IMR-90 (cell line): ENCODE measurements around the gene NUTM2A. TPM values are rescaled to one million over a fixed set of nuclear protein-coding genes. Genes with fewer than 3 reads are reported as not detected.
"Not testable (repeated sequence)": the region's sequence is repeated elsewhere in the genome, so short reads cannot be mapped to it uniquely, and the experiment has no call there.

Experiments used
- ATAC-seq: fragments of 200-7000 bp; cut with Tn5 transposase; 2 replicates; pipeline ENCODE4 v1.9.1; 2020; ENCODE audit warnings: low read depth, mild to moderate bottlenecking, moderate library complexity
- BruUV-seq: library from RNA; stranded (reverse); fragments of 400-500 nt; replicated peaks from 2 replicates; lab custom pipeline; 2021; lab: Mats Ljungman, UMichigan
- CTCF ChIA-PET: fragments of 300-600 bp; formaldehyde crosslinking; extraction: SDS; loops from one replicate; lab custom pipeline; 2021; ENCODE audit warnings: antibody characterized with exemption; lab: Yijun Ruan, JAX
- POLR2A ChIA-PET: fragments of 300-600 bp; sonication (Branson Sonifier 250); formaldehyde crosslinking; loops from one replicate; lab custom pipeline; 2022; ENCODE audit warnings: antibody characterized with exemption; ENCODE audit not compliant: unreplicated experiment; lab: Charles Lee
- DNase-seq: peaks from one replicate; pipeline ENCODE4 v3.0.0; 2013
- H2AFZ ChIP-seq: replicated peaks from 2 replicates; pipeline ENCODE3; 2013; ENCODE audit warnings: low read length, mild to moderate bottlenecking; ENCODE audit not compliant: poor library complexity
- H2AK5ac ChIP-seq: 2 replicates; pipeline ENCODE4 v1.6.1; 2013; ENCODE audit warnings: low read depth, low read length, inconsistent platforms
- H2AK9ac ChIP-seq: replicated peaks from 2 replicates; pipeline ENCODE3; 2013; ENCODE audit warnings: mild to moderate bottlenecking, low read depth, low read length, moderate library complexity; ENCODE audit not compliant: poor library complexity
- H2BK120ac ChIP-seq: 2 replicates; pipeline ENCODE4 v1.6.1; 2013; ENCODE audit warnings: low read depth, low read length, inconsistent platforms
- H2BK15ac ChIP-seq: 3 replicates; pipeline ENCODE4 v1.6.1; 2013; ENCODE audit warnings: low read depth, low read length, inconsistent platforms
- H2BK20ac ChIP-seq: 2 replicates; pipeline ENCODE4 v1.6.1; 2013; ENCODE audit warnings: low read depth, mild to moderate bottlenecking, inconsistent platforms, low read length, moderate library complexity
- H2BK5ac ChIP-seq: 2 replicates; pipeline ENCODE4 v1.6.1; 2013; ENCODE audit warnings: mild to moderate bottlenecking, low read depth, low read length, inconsistent platforms; ENCODE audit not compliant: poor library complexity, severe bottlenecking
- H3K14ac ChIP-seq: replicated peaks from 2 replicates; pipeline ENCODE4 v1.6.1; 2013; ENCODE audit warnings: low read depth, low read length, inconsistent platforms
- H3K18ac ChIP-seq: 2 replicates; pipeline ENCODE4 v1.6.1; 2013; ENCODE audit warnings: low read depth, low read length, control low read depth
- H3K23ac ChIP-seq: 2 replicates; pipeline ENCODE4 v1.6.1; 2013; ENCODE audit warnings: low read depth, low read length, inconsistent platforms
- H3K27ac ChIP-seq: 2 replicates; pipeline ENCODE4 v1.5.1; 2013; ENCODE audit warnings: mild to moderate bottlenecking, control low read depth, low read length; ENCODE audit not compliant: insufficient read depth
- H3K27me3 ChIP-seq: 2 replicates; pipeline ENCODE4 v1.6.1; 2013; ENCODE audit warnings: low read length; ENCODE audit not compliant: control insufficient read depth, insufficient read depth
- H3K36me3 ChIP-seq: 2 replicates; pipeline ENCODE4 v1.6.1; 2013; ENCODE audit warnings: low read length, mixed read lengths; ENCODE audit not compliant: control insufficient read depth, insufficient read depth
- H3K4ac ChIP-seq: 2 replicates; pipeline ENCODE4 v1.6.1; 2013; ENCODE audit warnings: low read depth, low read length, inconsistent platforms
- H3K4me1 ChIP-seq: 2 replicates; pipeline ENCODE4 v1.6.1; 2013; ENCODE audit warnings: low read length, mixed read lengths; ENCODE audit not compliant: control insufficient read depth, insufficient read depth
- H3K4me2 ChIP-seq: 2 replicates; pipeline ENCODE4 v1.6.1; 2013; ENCODE audit warnings: low read depth, mild to moderate bottlenecking, control low read depth, low read length, moderate library complexity
- H3K4me3 ChIP-seq: 2 replicates; pipeline ENCODE4 v1.5.1; 2013; ENCODE audit warnings: low read depth, mild to moderate bottlenecking, control low read depth, low read length, moderate library complexity; ENCODE audit not compliant: insufficient read depth
- H3K56ac ChIP-seq: 2 replicates; pipeline ENCODE4 v1.6.1; 2013; ENCODE audit warnings: low read length, inconsistent platforms; ENCODE audit not compliant: insufficient read depth; ENCODE audit errors: extremely low read depth
- H3K79me1 ChIP-seq, 2 experiments: 2 replicates each; pipeline ENCODE4 v1.6.1; 2013; ENCODE audit warnings: low read length in 2 of 2, inconsistent platforms in 1 of 2, low read depth in 1 of 2
- H3K9ac ChIP-seq: 2 replicates; pipeline ENCODE4 v1.6.1; 2013; ENCODE audit warnings: low read depth, low read length, control low read depth
- H3K9me1 ChIP-seq: 2 replicates; pipeline ENCODE4 v1.6.1; 2013; ENCODE audit warnings: low read length, inconsistent platforms; ENCODE audit not compliant: insufficient read depth
- H3K9me3 ChIP-seq: 2 replicates; pipeline ENCODE4 v1.6.1; 2013; ENCODE audit warnings: low read length; ENCODE audit not compliant: control insufficient read depth, insufficient read depth
- H4K20me1 ChIP-seq: 2 replicates; pipeline ENCODE4 v1.6.1; 2013; ENCODE audit warnings: low read length, inconsistent platforms; ENCODE audit not compliant: insufficient read depth
- H4K5ac ChIP-seq: 2 replicates; pipeline ENCODE4 v1.6.1; 2013; ENCODE audit warnings: mild to moderate bottlenecking, low read depth, low read length, control low read depth
- H4K8ac ChIP-seq, 2 experiments: 2 replicates each; pipeline ENCODE4 v1.6.1; 2013; ENCODE audit warnings: low read depth in 2 of 2, low read length in 2 of 2, control low read depth in 1 of 2, inconsistent platforms in 1 of 2
- H4K91ac ChIP-seq: 2 replicates; pipeline ENCODE4 v1.6.1; 2013; ENCODE audit warnings: low read depth, low read length, inconsistent platforms; ENCODE audit not compliant: insufficient read depth
- WGBS, 2 experiments: methylation state at CpG; one replicate each; pipeline versions ENCODE4 v1.1.5 to v1.1.7; 2013; ENCODE audit warnings: missing lambda C conversion rate in 2 of 2; ENCODE audit not compliant: insufficient read length in 1 of 2; ENCODE audit errors: extremely low coverage in 2 of 2; 5-methylcytosine and 5-hydroxymethylcytosine counted together
- dilution Hi-C: fragments of 300-500 bp; cut with HindIII; formaldehyde crosslinking; loops from one replicate; pipeline ENCODE4 v1.14.3; 2018; ENCODE audit warnings: low sequenced_read_pairs; ENCODE audit not compliant: unreplicated experiment
- in situ Hi-C: fragments of 300-500 bp; cut with MboI; formaldehyde crosslinking; loops from 3 replicates; pipeline ENCODE4 v1.14.3; 2019; ENCODE audit warnings: low sequenced_read_pairs, inconsistent platforms, mixed read lengths
- intact Hi-C: fragments of 100-400 bp; cut with micrococcal nuclease; formaldehyde crosslinking; loops from 2 replicates; pipeline ENCODE4 v1.10.0; 2022
- polyA plus RNA-seq, 3 experiments: library from polyadenylated mRNA; depleted of rRNA; stranded (reverse); fragments of >200 nt; gene quantifications; 2 replicates each; pipeline ENCODE4 v1.2.3, GENCODE V29; 2012; ENCODE audit warnings: low replicate concordance in 1 of 3
- total RNA-seq: library from RNA; depleted of rRNA; stranded (reverse); fragments of >200 nt; gene quantifications from 2 replicates; pipeline ENCODE4 v1.2.3, GENCODE V29; 2012

NUTM2A gene
- total and polyA plus RNA-seq, 2 of the 4 experiments (the other 2 are of a cell fraction), result 0.10 to 0.18 TPM

DNA sequence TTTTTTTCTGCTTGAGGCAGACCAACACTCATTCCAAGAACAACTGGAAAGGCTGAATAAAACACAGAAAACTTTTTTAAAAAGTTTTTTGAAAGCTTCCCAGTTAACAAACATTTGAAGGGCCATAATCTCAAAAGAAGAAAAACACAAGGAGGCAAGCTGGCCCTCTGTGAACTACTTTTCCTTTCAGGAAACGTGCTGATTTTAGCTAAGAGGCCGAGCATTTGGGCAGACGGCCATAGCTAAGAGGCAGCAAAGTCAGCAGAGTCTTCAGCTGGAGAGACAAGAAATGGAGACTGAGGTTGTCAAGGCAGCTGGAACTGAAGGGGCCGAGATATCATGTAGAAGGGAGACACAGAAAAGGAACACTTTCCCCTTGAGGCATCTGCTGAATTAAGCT is 18.3 kb upstream of the NUTM2A start:
- H3K36me3 ChIP-seq, H4K5ac ChIP-seq, H3K56ac ChIP-seq, H3K9me3 ChIP-seq, ATAC-seq, H3K23ac ChIP-seq, H3K27ac ChIP-seq, dilution Hi-C loops, H2BK120ac ChIP-seq, H3K4me2 ChIP-seq, H4K91ac ChIP-seq, H2AK9ac ChIP-seq, H3K27me3 ChIP-seq, H3K4ac ChIP-seq, H2AK5ac ChIP-seq, H3K79me1 ChIP-seq, H4K8ac ChIP-seq, CTCF ChIA-PET, DNase-seq, H2BK5ac ChIP-seq, H3K9me1 ChIP-seq, H3K4me1 ChIP-seq, H2BK15ac ChIP-seq, H2BK20ac ChIP-seq, H3K14ac ChIP-seq, H3K18ac ChIP-seq, intact Hi-C loops, POLR2A ChIA-PET, H4K20me1 ChIP-seq, BruUV-seq, H2AFZ ChIP-seq, H3K4me3 ChIP-seq, H3K9ac ChIP-seq: not testable (repeated sequence)
- in situ Hi-C loops, result loop anchor here (25.0 kb wide), 1 partner anchor 305 kb away; the partner anchor contains the start of gene MINPP1
- WGBS, 2 experiments, result no CpG with 5 or more reads among the region's 4 CpGs

DNA sequence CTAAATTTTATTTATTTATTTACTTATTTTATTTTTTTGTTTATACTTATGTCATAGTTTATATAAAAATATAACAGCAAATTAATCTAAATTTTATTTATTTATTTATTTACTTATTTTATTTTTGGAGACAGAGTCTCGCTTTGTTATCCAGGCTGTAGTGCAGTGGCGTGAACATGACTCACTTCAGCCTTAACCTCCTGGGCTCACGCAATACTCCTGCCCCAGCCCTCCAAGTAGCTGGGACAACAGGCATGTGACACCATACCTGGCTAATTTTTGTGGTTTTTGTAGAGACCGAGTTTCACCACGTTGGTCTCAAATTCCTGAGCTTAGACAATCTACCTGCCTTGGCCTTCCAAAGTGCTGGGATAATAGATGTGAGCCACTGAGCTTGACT is 14.9 kb upstream of the NUTM2A start:
- H3K36me3 ChIP-seq, H3K9ac ChIP-seq, H4K8ac ChIP-seq, H3K4me3 ChIP-seq, H2BK20ac ChIP-seq, H3K4me1 ChIP-seq, H3K9me1 ChIP-seq, BruUV-seq, H3K4ac ChIP-seq, H3K14ac ChIP-seq, H4K5ac ChIP-seq, DNase-seq, H4K91ac ChIP-seq, intact Hi-C loops, dilution Hi-C loops, H4K20me1 ChIP-seq, H3K27me3 ChIP-seq, CTCF ChIA-PET, POLR2A ChIA-PET, H3K56ac ChIP-seq, H2AFZ ChIP-seq, ATAC-seq, H2BK5ac ChIP-seq, H3K79me1 ChIP-seq, H2AK5ac ChIP-seq, H3K9me3 ChIP-seq, H2BK120ac ChIP-seq, H3K18ac ChIP-seq, H2AK9ac ChIP-seq, H3K4me2 ChIP-seq, H2BK15ac ChIP-seq, H3K27ac ChIP-seq, H3K23ac ChIP-seq: not testable (repeated sequence)
- no CpG with 5 or more reads among the region's 5 CpGs for WGBS, 2 experiments
- in situ Hi-C loops, result loop anchor here (25.0 kb wide), 1 partner anchor 302 kb away; the partner anchor contains the start of gene MINPP1
